IMR-90 (cell line): ENCODE results near the gene NIPA2.

ENCODE experiments used
- CTCF ChIP-seq: conservative IDR thresholded peaks from 2 replicates; pipeline ENCODE4 v1.5.1; 2012; ENCODE audit warnings: mild to moderate bottlenecking, low read depth, low read length, improper control_type of control experiment
- POLR2A ChIP-seq: IDR thresholded peaks from 2 replicates; pipeline ENCODE4 v1.6.1; 2012; ENCODE audit warnings: mild to moderate bottlenecking, low read depth, low read length

- TF ChIP-seq CTCF: no peak
- TF ChIP-seq POLR2A: no peak
Observed at GRCh38 chr15:22878103-22878502, 39.6 kb downstream of the NIPA2 start.
